Heart left ventricle (tissue), 13 donors: Measurements from ENCODE around the gene HOXD9.

Source experiments
- CTCF ChIP-seq, 12 donors: fragments of 200-600 bp; sonication (generic) in 4 of 12; IDR thresholded peaks; one replicate each; pipeline versions ENCODE4 v1.5.0 to v1.8.0; 2018 to 2022; ENCODE audit warnings: antibody characterized with exemption in 12 of 12, mild to moderate bottlenecking in 5 of 12
- POLR2A ChIP-seq, 2 donors: fragments of 450-650 bp; IDR thresholded peaks; one replicate each; pipeline ENCODE4 v1.6.1; 2017; ENCODE audit warnings: antibody characterized with exemption in 2 of 2, mild to moderate bottlenecking in 2 of 2, moderate library complexity in 2 of 2
- donor health status: ischemic (EF 13 %, LVEDD 7.1; RV severe dilation, severe dysfunction).
- donor health status: DM: no; HTN: yes; CAD: no.
- donor health status: DM: no; HTN: no; CAD: no.
- donor health status: ischemic (EF 25% LVEDD 6.9; RV normal size, moderate dysfunction).
- donor health status: ischemic (EF 25% LVEDD 5.7; RV mildly dilated, moderate dysfunction).
- donor health status: ischemic (EF 35%, LVEDD 5.7; RV mildly dilated, moderate dysfunction).
- donor health status: nonischemic (EF 11% LVEDD 7.7; RV severe dilation, severe dysfunction).
- donor health status: DM: yes; HTN: yes; CAD: no.
- donor health status: PGD.
- donor health status: ischemic (EF 29% LVEDD 5.4; RV normal size, mild dysfunction).
- donor health status: nonischemic (EF 23%, LVEDD 6.1; RV moderate dilation, normal function).

GRCh38 chr2:176127774-176128072 is 5.2 kb downstream of the HOXD9 start:
- no peak for TF ChIP-seq POLR2A (IDR thresholded peaks at IDR 0.05)
- no peak for TF ChIP-seq CTCF (IDR thresholded peaks at IDR 0.05)
